Endodermal cell (in vitro differentiated cells): ENCODE results near the gene TBC1D8. TPM values are rescaled to one million over a fixed set of nuclear protein-coding genes. Genes with fewer than 3 reads are reported as not detected.
"Not testable (repeated sequence)": the region's sequence is repeated elsewhere in the genome, so short reads cannot be mapped to it uniquely, and the experiment has no call there.

ENCODE experiments used
- DNase-seq: peaks from one replicate; pipeline ENCODE4 v3.0.0-alpha.2; 2017
- H3K27ac ChIP-seq: 2 replicates; pipeline ENCODE4 v1.5.1; 2013; ENCODE audit warnings: mild to moderate bottlenecking, low read depth, low read length, moderate library complexity
- H3K27me3 ChIP-seq: 2 replicates; pipeline ENCODE4 v1.6.1; 2013; ENCODE audit warnings: mild to moderate bottlenecking, low read length, moderate library complexity; ENCODE audit not compliant: insufficient read depth, control insufficient read depth, poor library complexity, severe bottlenecking
- H3K36me3 ChIP-seq: 2 replicates; pipeline ENCODE4 v1.7.0; 2013; ENCODE audit warnings: mild to moderate bottlenecking, low read length, moderate library complexity; ENCODE audit not compliant: control insufficient read depth, insufficient read depth
- H3K4me1 ChIP-seq: one replicate; pipeline ENCODE4 v1.7.0; 2013; ENCODE audit warnings: low read length; ENCODE audit not compliant: control insufficient read depth, insufficient read depth
- H3K4me3 ChIP-seq: 2 replicates; pipeline ENCODE4 v1.5.1; 2013; ENCODE audit warnings: mild to moderate bottlenecking, low read length, moderate library complexity
- H3K9ac ChIP-seq: 2 replicates; pipeline ENCODE4 v1.6.1; 2013; ENCODE audit warnings: mild to moderate bottlenecking, low read length, moderate library complexity; ENCODE audit not compliant: poor library complexity, severe bottlenecking; ENCODE audit errors: extremely low read depth
- H3K9me3 ChIP-seq: 2 replicates; pipeline ENCODE4 v1.6.1; 2013; ENCODE audit warnings: mild to moderate bottlenecking, low read length, moderate library complexity; ENCODE audit not compliant: control insufficient read depth
- H3K27ac Mint-ChIP-seq: 2 replicates; pipeline ENCODE4 v1.8.0; 2020; ENCODE audit warnings: mixed read lengths
- H3K27me3 Mint-ChIP-seq: 2 replicates; pipeline ENCODE4 v1.8.0; 2021; ENCODE audit warnings: mild to moderate bottlenecking, mixed read lengths; ENCODE audit not compliant: insufficient read depth
- H3K36me3 Mint-ChIP-seq: 2 replicates; pipeline ENCODE4 v1.8.0; 2020; ENCODE audit warnings: low read depth, mixed read lengths
- H3K4me1 Mint-ChIP-seq: 2 replicates; pipeline ENCODE4 v1.8.0; 2020; ENCODE audit warnings: mixed read lengths
- H3K4me3 Mint-ChIP-seq: 2 replicates; pipeline ENCODE4 v1.8.0; 2020; ENCODE audit warnings: mild to moderate bottlenecking, moderate library complexity, mixed read lengths
- H3K9me3 Mint-ChIP-seq: 2 replicates; pipeline ENCODE4 v1.8.0; 2020; ENCODE audit warnings: mild to moderate bottlenecking, mixed read lengths
- CTCF ChIP-seq: fragments of 200-600 bp; sonication (generic); conservative IDR thresholded peaks from 2 replicates; pipeline ENCODE4 v1.5.0; 2021; ENCODE audit warnings: antibody characterized with exemption, mild to moderate bottlenecking
- WGBS, 2 experiments: methylation state at CpG; one replicate each; pipeline versions ENCODE4 v1.1.5 to v1.1.7; 2013; ENCODE audit warnings: missing lambda C conversion rate in 2 of 2, mixed read lengths in 1 of 2; ENCODE audit not compliant: insufficient coverage in 1 of 2, insufficient read length in 1 of 2; 5-methylcytosine and 5-hydroxymethylcytosine counted together
- total RNA-seq, 2 donors: library from RNA; stranded (reverse); fragmentation: NEBNext Ultra II Directional in 1 of 2; extraction: Animal tissue kit (Norgen Biotek cat#: 25700) in 1 of 2; gene quantifications; 2 replicates in 1 of 2; 3 replicates in 1 of 2; pipeline ENCODE4 v1.2.1, GENCODE V29; 2021

TBC1D8 gene
- total RNA-seq, 2 donors from 2014 or later = 14.4 to 14.5 TPM

DNA sequence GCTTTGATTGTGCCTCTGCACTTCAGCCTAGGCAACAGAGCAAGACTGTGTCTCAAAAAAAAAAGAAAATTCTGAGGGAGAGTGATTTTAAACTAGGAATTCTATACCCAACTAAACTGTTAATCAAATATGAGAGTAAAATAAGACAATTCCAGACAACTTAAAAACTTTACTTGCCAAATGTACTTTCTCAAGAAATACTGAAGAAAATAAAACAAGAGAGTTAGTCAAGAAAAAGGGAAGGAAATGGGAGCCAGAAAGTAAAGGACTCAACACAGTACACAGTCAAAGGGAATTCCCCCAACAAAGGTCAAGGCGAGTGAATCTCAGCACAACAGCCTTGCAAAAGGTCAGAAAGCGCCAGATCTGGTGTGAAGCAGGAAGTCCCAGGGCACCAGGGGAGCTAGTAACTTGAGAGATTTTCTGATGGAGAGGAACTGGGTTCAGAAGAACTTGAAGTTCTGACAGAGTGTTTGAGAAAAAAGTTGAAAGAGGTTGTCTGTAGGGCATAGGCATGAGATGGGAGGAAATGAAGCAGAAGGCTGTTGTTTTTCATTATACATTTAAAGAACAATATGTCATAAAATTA lies 22.6 kb upstream of the TBC1D8 start:
- Mint-ChIP-seq H3K4me3 (no peak overlapping the region), H3K36me3 (no peaks in the 10 kb centered on the region), H3K27me3 (no peaks in the 10 kb centered on the region), H3K9me3 (peaks cover 45% of the 10 kb centered on the region), H3K27ac (no peak overlapping the region), H3K4me1 (no peaks in the 10 kb centered on the region)
- peaks cover 5% of the 10 kb centered on the region for H3K9me3 ChIP-seq
- no peaks in the 10 kb centered on the region for H3K36me3 ChIP-seq
- WGBS, 2 experiments = 78 to 85% methylated on average over 2 of the region's 2 CpGs
- DNase-seq = no peak
- TF ChIP-seq CTCF = no peak
- no peaks in the 10 kb centered on the region for H3K27me3 ChIP-seq
- H3K4me3 ChIP-seq = no peak overlapping the region
- no peak overlapping the region for H3K9ac ChIP-seq
- H3K4me1 ChIP-seq = no peaks in the 10 kb centered on the region
- H3K27ac ChIP-seq = no peak overlapping the region

DNA sequence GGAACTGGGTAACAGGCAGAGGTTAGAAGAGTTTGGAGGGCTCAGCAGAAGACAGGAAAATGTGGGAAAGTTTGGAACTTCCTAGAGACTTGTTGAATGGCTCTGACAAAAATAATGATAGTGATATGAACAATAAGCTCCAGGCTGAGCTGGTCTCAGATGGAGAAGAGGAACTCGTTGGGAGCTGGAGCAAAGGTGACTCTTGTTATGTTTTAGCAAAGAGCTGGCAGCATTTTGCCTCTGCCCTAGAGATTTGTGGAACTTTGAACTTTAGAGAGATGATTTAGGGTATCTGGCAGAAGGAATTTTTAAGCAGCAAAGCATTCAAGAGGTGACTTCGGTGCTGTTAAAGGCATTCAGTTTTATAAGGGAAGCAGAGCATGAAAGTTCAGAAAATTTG lies 18.6 kb upstream of the TBC1D8 start:
- peaks cover 72% of the 10 kb centered on the region for H3K9me3 Mint-ChIP-seq
- H3K27ac ChIP-seq, H3K4me3 ChIP-seq, DNase-seq, H3K9me3 ChIP-seq, H3K4me1 ChIP-seq, H3K9ac ChIP-seq, H3K4me1 Mint-ChIP-seq, H3K36me3 ChIP-seq, H3K27ac Mint-ChIP-seq, H3K4me3 Mint-ChIP-seq, H3K36me3 Mint-ChIP-seq, H3K27me3 Mint-ChIP-seq, H3K27me3 ChIP-seq: not testable (repeated sequence)
- 90 to 91% methylated on average over 1 to 2 of the region's 2 CpGs for whole genome bisulfite sequencing, 2 experiments

- Mint-ChIP-seq H3K27me3 (no peaks in the 10 kb centered on the region), H3K4me1 (no peaks in the 10 kb centered on the region), H3K9me3 (peaks cover 67% of the 10 kb centered on the region), H3K4me3 (no peak overlapping the region), H3K36me3 (no peaks in the 10 kb centered on the region), H3K27ac (no peak overlapping the region)
- Histone ChIP-seq H3K27ac (no peak overlapping the region), H3K9me3 (peaks cover 5% of the 10 kb centered on the region), H3K36me3 (no peaks in the 10 kb centered on the region), H3K9ac (no peak overlapping the region), H3K4me1 (no peaks in the 10 kb centered on the region), H3K27me3 (no peaks in the 10 kb centered on the region), H3K4me3 (no peak overlapping the region)
- no peak for TF ChIP-seq CTCF
- 100% methylated on average over 1 of the region's 1 CpG; no CpG with 5 or more reads in 1 of the 2 experiments for WGBS, 2 experiments
- no peak for DNase-seq
These were observed 17.5 kb upstream of the TBC1D8 start for GRCh38 chr2:101168706-101169105.

GRCh38 chr2:101167532-101167931 lies 16.4 kb upstream of the TBC1D8 start:
- H3K4me3 Mint-ChIP-seq, H3K36me3 Mint-ChIP-seq: not testable (repeated sequence)

More at GRCh38 chr2:101167532-101167931, 16.4 kb upstream of the TBC1D8 start:
- not testable (repeated sequence) for H3K36me3 ChIP-seq, H3K27ac Mint-ChIP-seq, H3K27me3 ChIP-seq, DNase-seq, H3K27ac ChIP-seq, H3K4me3 ChIP-seq, H3K4me1 ChIP-seq, H3K4me1 Mint-ChIP-seq, H3K27me3 Mint-ChIP-seq, H3K9ac ChIP-seq, H3K9me3 ChIP-seq
- WGBS, 2 experiments = 90 to 100% methylated on average over 2 of the region's 2 CpGs
- H3K9me3 Mint-ChIP-seq = peaks cover 66% of the 10 kb centered on the region
